GM18873 (cell line): Measurements from ENCODE around the gene BBC3.
A peak's percentile ranks its signal among the peaks of the same experiment; 100 is the strongest.
"Not testable (repeated sequence)": the region's sequence is repeated elsewhere in the genome, so short reads cannot be mapped to it uniquely, and the experiment has no call there.

ENCODE experiments used
- ATAC-seq: cut with Tn5 transposase; IDR thresholded peaks from one replicate; pipeline ENCODE4 v1.9.1; 2021; ENCODE audit warnings: mild to moderate bottlenecking, moderate library complexity, moderate number of reproducible peaks; ENCODE audit not compliant: unreplicated experiment, low FRiP score

Gene BBC3

GRCh38 chr19:47258895-47259555 lies 28.0 kb upstream of the BBC3 start:
- no peak for ATAC-seq

- no peak for ATAC-seq
Measured at GRCh38 chr19:47258434-47258833, 27.4 kb upstream of the BBC3 start.

- no peak for ATAC-seq
Measured at GRCh38 chr19:47257411-47258169, 26.6 kb upstream of the BBC3 start.

- peak; percentile 58 for ATAC-seq
Measured at GRCh38 chr19:47256693-47257410, 25.9 kb upstream of the BBC3 start.

GRCh38 chr19:47255879-47256692 lies 25.1 kb upstream of the BBC3 start, which contains the start of gene CCDC9:
Gene CCDC9 (plus strand): TSS chr19:47256525. CDS start chr19:47258401, 1,876 bp downstream.
- ATAC-seq: peak; percentile 40

GRCh38 chr19:47253970-47254369 lies 23.0 kb upstream of the BBC3 start:
- ATAC-seq: no peak

- no peak for ATAC-seq
Measured at GRCh38 chr19:47253467-47253881, 22.5 kb upstream of the BBC3 start.

- ATAC-seq: not testable (repeated sequence)
Measured at GRCh38 chr19:47253016-47253415, 22.0 kb upstream of the BBC3 start.

- no peak for ATAC-seq
Measured at GRCh38 chr19:47247308-47247990, 16.4 kb upstream of the BBC3 start.

- ATAC-seq: peak; percentile 58
Measured at GRCh38 chr19:47243776-47244547, 13.0 kb upstream of the BBC3 start.

GRCh38 chr19:47243364-47243775 lies 12.4 kb upstream of the BBC3 start:
- ATAC-seq: no peak

- ATAC-seq: no peak
Measured at GRCh38 chr19:47241919-47242577, 11.0 kb upstream of the BBC3 start.

- no peak for ATAC-seq
Measured at GRCh38 chr19:47240996-47241918, 10.3 kb upstream of the BBC3 start.

- ATAC-seq: no peak
Measured at GRCh38 chr19:47240556-47240955, 9.6 kb upstream of the BBC3 start.

- no peak for ATAC-seq
Measured at GRCh38 chr19:47239610-47240296, 8.8 kb upstream of the BBC3 start.

GRCh38 chr19:47239152-47239551 lies 8.2 kb upstream of the BBC3 start:
- no peak for ATAC-seq

GRCh38 chr19:47236072-47236675 lies 5.2 kb upstream of the BBC3 start:
- ATAC-seq: no peak
